GM12872 (cell line): ENCODE results near the gene NEURL3.

ENCODE experiments used
- CTCF ChIP-seq: IDR thresholded peaks from 3 replicates; pipeline ENCODE4 v1.5.1; 2011; ENCODE audit warnings: low read depth, mild to moderate bottlenecking, low read length, moderate library complexity; ENCODE audit not compliant: insufficient read depth

Gene NEURL3

DNA sequence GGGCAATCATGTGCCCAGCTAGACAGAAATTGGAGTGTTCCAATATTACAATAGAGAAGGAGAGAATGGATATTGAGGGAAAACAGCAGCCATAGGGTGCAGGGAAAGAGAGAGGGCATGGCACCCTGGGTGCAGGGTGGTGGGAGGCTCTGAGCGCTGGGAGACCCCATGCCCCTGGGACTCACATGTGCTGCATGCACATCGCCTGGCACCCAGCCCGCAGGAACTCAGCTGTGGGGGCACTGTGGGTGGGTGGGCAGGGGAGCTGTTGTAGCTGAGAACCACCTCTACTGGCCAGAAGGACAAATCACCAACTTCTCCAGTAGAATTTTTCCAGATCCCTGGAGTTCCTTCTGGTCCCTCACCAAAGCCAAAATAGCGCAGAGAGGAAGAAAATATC, 7.2 kb upstream of the NEURL3 start:
- TF ChIP-seq CTCF = no peak

DNA sequence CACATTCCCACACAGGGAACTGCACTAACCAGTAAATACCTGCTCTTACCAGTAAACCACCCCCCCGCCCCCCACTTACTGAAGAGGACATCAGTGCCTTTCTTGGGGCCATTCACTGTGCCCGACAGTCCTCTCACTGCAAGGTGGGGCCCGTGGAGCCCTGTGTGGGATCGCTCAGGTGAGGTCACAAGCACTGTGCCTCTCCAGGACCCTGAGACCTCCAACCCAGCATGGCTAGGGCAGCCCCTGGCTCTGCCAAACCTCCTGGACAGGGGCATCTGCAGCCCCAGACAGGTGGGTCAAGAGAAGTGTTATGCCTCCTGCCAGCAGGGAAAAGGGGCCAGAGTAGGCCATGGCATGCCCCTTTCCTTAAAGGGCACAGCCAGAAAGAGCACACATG, 6.7 kb upstream of the NEURL3 start:
- no peak for TF ChIP-seq CTCF

GRCh38 chr2:96510931-96511595, 5.9 kb upstream of the NEURL3 start:
- TF ChIP-seq CTCF = no peak

DNA sequence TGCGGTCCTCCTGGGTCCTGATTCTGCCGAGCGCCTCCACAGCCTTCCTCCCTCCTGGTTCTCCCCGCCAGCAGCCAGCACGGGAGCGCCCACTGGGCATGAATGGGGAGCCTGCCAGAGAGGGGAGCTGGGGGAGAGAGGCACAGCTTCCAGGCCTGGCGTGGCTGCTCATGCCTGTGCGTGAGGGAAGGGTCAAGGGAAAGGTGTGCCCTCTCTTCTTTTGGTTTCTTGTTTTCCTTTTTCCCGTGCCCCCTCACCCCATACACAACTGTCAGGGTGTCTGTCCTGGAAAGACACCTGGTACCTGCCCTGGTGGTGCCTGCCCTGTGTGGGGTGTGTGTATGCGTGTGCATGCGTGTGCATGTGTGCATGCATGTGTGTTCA, 4.7 kb upstream of the NEURL3 start:
- TF ChIP-seq CTCF = no peak

DNA sequence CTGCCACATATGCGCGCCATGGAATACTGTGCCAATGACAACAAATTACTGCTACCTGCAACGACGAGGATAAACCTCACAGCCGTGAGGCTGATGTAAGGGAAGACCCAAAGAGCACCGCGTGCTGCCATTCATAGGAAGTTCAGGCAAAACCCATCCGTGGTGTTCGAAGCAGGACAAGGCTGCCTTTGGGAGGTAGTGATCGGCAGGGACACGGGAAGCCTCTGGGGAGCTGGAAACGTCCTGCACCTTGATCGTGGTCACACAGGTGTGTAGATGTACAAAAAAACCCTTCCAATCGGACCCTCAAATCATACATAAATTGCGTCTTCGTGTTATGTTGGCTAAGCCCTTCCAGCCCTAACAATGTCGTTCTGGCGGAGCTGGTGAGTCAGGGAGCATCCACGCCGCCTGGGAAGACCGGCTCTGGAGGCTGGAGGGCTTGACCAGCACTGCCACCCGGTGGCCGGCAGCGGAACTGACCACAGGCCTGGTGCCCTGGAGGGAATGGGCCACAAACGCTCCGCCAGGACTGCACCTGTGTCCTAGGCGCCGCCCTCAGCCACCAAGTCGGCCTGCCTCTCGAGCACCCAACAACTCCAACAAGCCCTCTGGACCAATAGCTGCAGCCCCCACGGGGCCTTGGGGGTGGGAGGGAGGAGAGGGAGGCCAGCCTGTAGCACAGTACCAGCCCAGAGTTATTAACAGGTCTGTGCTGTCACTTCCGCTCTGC, 4.1 kb upstream of the NEURL3 start:
- peak; percentile 99 for TF ChIP-seq CTCF

GRCh38 chr2:96508521-96509113, 3.5 kb upstream of the NEURL3 start:
- no peak for TF ChIP-seq CTCF

DNA sequence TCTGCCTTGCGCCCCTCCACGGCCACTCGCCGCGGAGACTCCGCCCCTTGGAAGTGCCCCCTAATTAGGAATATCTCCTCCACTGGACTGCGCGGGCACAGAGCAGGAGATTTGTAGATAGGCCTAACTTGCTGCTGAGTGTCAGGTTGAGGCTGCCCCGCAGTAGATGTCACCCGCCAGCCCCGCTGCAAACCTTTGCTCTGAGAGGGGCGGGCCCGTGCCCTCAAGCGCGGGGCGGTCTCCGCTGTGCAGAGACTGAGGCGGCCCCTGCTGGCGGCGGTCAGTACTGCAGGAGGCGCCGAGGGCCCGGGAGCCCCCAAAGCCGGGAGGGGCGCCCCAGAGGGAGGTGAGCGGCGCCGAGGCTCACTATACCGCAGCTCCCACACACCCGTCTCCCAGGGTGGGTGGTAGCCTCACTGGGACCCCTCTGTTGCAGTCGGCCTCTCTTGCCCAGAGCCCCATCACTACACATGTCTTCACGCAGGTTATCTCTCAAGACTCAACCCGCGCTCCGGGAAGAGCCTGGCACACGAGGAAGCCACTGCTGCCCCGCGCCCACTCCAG, 2.9 kb upstream of the NEURL3 start:
- peak; percentile 87 for TF ChIP-seq CTCF
